K562 (cell line): Measurements from ENCODE around the gene ENTREP3. TPM values are rescaled to one million over a fixed set of nuclear protein-coding genes. Genes with fewer than 3 reads are reported as not detected.
A peak's percentile ranks its signal among the peaks of the same experiment; 100 is the strongest.

ENCODE experiments used
- ATAC-seq: fragments of 200-7000 bp; cut with Tn5 transposase; 3 replicates; pipeline ENCODE4 v1.9.1; 2020; ENCODE audit warnings: moderate library complexity
- BruUV-seq: library from RNA; stranded (reverse); fragments of 400-500 nt; replicated peaks from 2 replicates; lab custom pipeline; 2021; lab: Mats Ljungman, UMichigan
- CTCF ChIA-PET: fragments of 300-600 bp; formaldehyde crosslinking; extraction: SDS; loops from one replicate; lab custom pipeline; 2021; ENCODE audit warnings: low intra/inter-chr PET ratio; lab: Yijun Ruan, JAX
- POLR2A ChIA-PET: fragments of 300-600, 350-650 bp; sonication (Branson Sonifier 250); formaldehyde crosslinking; extraction: SDS; loops from one replicate; lab custom pipeline; 2021; ENCODE audit warnings: antibody characterized with exemption, inconsistent platforms; lab: Yijun Ruan, JAX
- DNase-seq, 4 experiments: peaks; one replicate each; pipeline versions ENCODE4 v3.0.0 to v3.0.0-alpha.2; 2011 to 2018; ENCODE audit warnings: low spot score in 3 of 4, mixed read lengths in 3 of 4; ENCODE audit errors: extremely low read depth in 1 of 4
- FAIRE-seq: peaks from 2 replicates; lab custom pipeline; 2011; peaks lifted over from hg19 to GRCh38; lab: Jason Lieb, UNC
- H2AFZ ChIP-seq: 2 replicates; pipeline ENCODE4 v1.6.0; 2011; ENCODE audit warnings: low read depth, low read length, control low read depth, inconsistent platforms
- H3K27ac ChIP-seq: fragments of 200-600 bp; 3 replicates; pipeline ENCODE4 v1.8.0; 2011; ENCODE audit warnings: low read depth, mild to moderate bottlenecking, control low read depth, inconsistent platforms, low read length, moderate library complexity, mixed read lengths; ENCODE audit errors: extremely low read depth
- H3K27me3 ChIP-seq, 2 experiments: fragments of 300-600 bp in 1 of 2; 2 replicates in 1 of 2; 3 replicates in 1 of 2; pipeline versions ENCODE4 v1.6.0 to v1.8.0; 2011; ENCODE audit warnings: inconsistent platforms in 2 of 2, low read length in 2 of 2, mild to moderate bottlenecking in 1 of 2, mixed read lengths in 1 of 2, moderate library complexity in 1 of 2; ENCODE audit not compliant: control insufficient read depth in 2 of 2, insufficient read depth in 2 of 2
- H3K36me3 ChIP-seq: fragments of 300-600 bp; 3 replicates; pipeline ENCODE4 v1.8.0; 2011; ENCODE audit warnings: mild to moderate bottlenecking, low read length, inconsistent platforms; ENCODE audit not compliant: control insufficient read depth, insufficient read depth
- H3K4me1 ChIP-seq, 2 experiments: fragments of 200-600 bp in 1 of 2; replicated peaks in 1 of 2; 2 replicates in 1 of 2; 3 replicates in 1 of 2; pipeline versions ENCODE4 v1.5.1 to v1.8.0; 2011; ENCODE audit warnings: inconsistent platforms in 2 of 2, low read length in 2 of 2, mild to moderate bottlenecking in 1 of 2, mixed read lengths in 1 of 2, moderate library complexity in 1 of 2; ENCODE audit not compliant: control insufficient read depth in 2 of 2, insufficient read depth in 2 of 2
- H3K4me2 ChIP-seq: 2 replicates; pipeline ENCODE4 v1.6.1; 2011; ENCODE audit warnings: low read length, control low read depth, inconsistent platforms, mixed read lengths; ENCODE audit not compliant: insufficient read depth
- H3K4me3 ChIP-seq: fragments of 200-600 bp; sonication (generic), shearing (Covaris generic); 2 replicates; pipeline ENCODE4 v1.5.1; 2016; ENCODE audit warnings: control low read depth, inconsistent platforms
- H3K79me2 ChIP-seq: fragments of 200-600 bp; 3 replicates; pipeline ENCODE4 v1.8.0; 2011; ENCODE audit warnings: low read length, inconsistent platforms; ENCODE audit not compliant: control insufficient read depth, insufficient read depth
- H3K9ac ChIP-seq, 2 experiments: 2 replicates each; pipeline versions ENCODE4 v1.6.0 to v1.6.1; 2011; ENCODE audit warnings: low read depth in 2 of 2, low read length in 2 of 2, control low read depth in 1 of 2, inconsistent platforms in 1 of 2, mild to moderate bottlenecking in 1 of 2, mixed read lengths in 1 of 2; ENCODE audit not compliant: insufficient read depth in 1 of 2
- H3K9me1 ChIP-seq: one replicate; pipeline ENCODE4 v1.6.0; 2011; ENCODE audit warnings: inconsistent platforms, mild to moderate bottlenecking, low read length, moderate library complexity; ENCODE audit not compliant: control insufficient read depth, insufficient read depth
- H3K9me3 ChIP-seq: replicated peaks from 2 replicates; pipeline ENCODE4 v1.5.1; 2011; ENCODE audit warnings: low read depth, low read length, inconsistent platforms; ENCODE audit not compliant: control insufficient read depth, insufficient read depth
- H4K20me1 ChIP-seq: replicated peaks from 2 replicates; pipeline ENCODE4 v1.6.1; 2011; ENCODE audit warnings: low read length, inconsistent platforms, mixed read lengths; ENCODE audit not compliant: control insufficient read depth, insufficient read depth
- FOXK1 ChIP-seq: sonication (generic); formaldehyde crosslinking; IDR thresholded peaks from 2 replicates; pipeline ENCODE4 v1.8.0; 2022; ENCODE audit warnings: missing genetic modification reagents, mild to moderate bottlenecking, borderline replicate concordance
- ID3 ChIP-seq, 2 experiments: fragments of 250-450 bp in 1 of 2; fragments of 450-650 bp in 1 of 2; sonication (Bioruptor Pico) in 1 of 2; IDR thresholded peaks; 2 replicates each; pipeline versions ENCODE4 v1.6.1 to v1.8.0; 2016 to 2021; ENCODE audit warnings: mild to moderate bottlenecking in 2 of 2, moderate library complexity in 2 of 2, missing compliant biosample characterization in 1 of 2, missing genetic modification characterization in 1 of 2
- MEF2D ChIP-seq: conservative IDR thresholded peaks from 2 replicates; pipeline ENCODE4 v1.6.1; 2016; ENCODE audit warnings: low read depth, missing genetic modification characterization, missing compliant biosample characterization
- NFATC3 ChIP-seq: fragments of 450-650 bp; IDR thresholded peaks from 2 replicates; pipeline ENCODE4 v1.6.1; 2017; ENCODE audit warnings: mild to moderate bottlenecking
- RFX1 ChIP-seq: fragments of 450-650 bp; IDR thresholded peaks from 2 replicates; pipeline ENCODE4 v1.6.1; 2016; ENCODE audit warnings: mild to moderate bottlenecking, moderate library complexity
- ZBTB49 ChIP-seq: sonication (generic); formaldehyde crosslinking; IDR thresholded peaks from 2 replicates; pipeline ENCODE4 v1.8.0; 2022; ENCODE audit warnings: missing genetic modification reagents, mild to moderate bottlenecking, borderline replicate concordance
- ZNF280A ChIP-seq: fragments of 450-650 bp; IDR thresholded peaks from 2 replicates; pipeline ENCODE4 v1.6.1; 2018; ENCODE audit warnings: mild to moderate bottlenecking, low read depth; ENCODE audit not compliant: partially characterized antibody
- ZNF551 ChIP-seq: fragments of 250-450 bp; sonication (Bioruptor Pico); IDR thresholded peaks from 2 replicates; pipeline ENCODE4 v1.5.0; 2021; ENCODE audit warnings: mild to moderate bottlenecking, moderate library complexity
- ZNF668 ChIP-seq: fragments of 250-450 bp; sonication (Bioruptor Pico); IDR thresholded peaks from 2 replicates; pipeline ENCODE4 v1.8.0; 2022; ENCODE audit warnings: mild to moderate bottlenecking, inconsistent platforms
- WGBS: fragments of 100-300 bp; shearing (Covaris generic); methylation state at CpG from one replicate; pipeline ENCODE4 v1.1.6; 2016; ENCODE audit warnings: low coverage, mixed read lengths; ENCODE audit not compliant: insufficient coverage; ENCODE audit errors: missing lambda C conversion rate; 5-methylcytosine and 5-hydroxymethylcytosine counted together
- in situ Hi-C: fragments of 300-500 bp; cut with MboI; formaldehyde crosslinking; loops from 4 replicates; pipeline ENCODE4 v1.15.0; 2018; ENCODE audit warnings: inconsistent platforms, mixed read lengths
- intact Hi-C: fragments of 100-400 bp; cut with micrococcal nuclease; formaldehyde crosslinking; loops from 2 replicates; pipeline ENCODE4 v1.14.2; 2022
- polyA plus RNA-seq, 8 experiments: library from polyadenylated mRNA; depleted of rRNA in 4 of 8; stranded (reverse) in 5 of 8; unstranded in 3 of 8; fragments of >200 nt; fragmentation: Nextera tagmentation in 2 of 8; fragmentation: Illumina TruSeq in 1 of 8; extraction: Ambion mirVana in 2 of 8; extraction: Trizol in 1 of 8; gene quantifications; 2 replicates each; pipeline versions ENCODE4 v1.2.1 to v1.2.3, GENCODE V29; 2011 to 2014; ENCODE audit warnings: inconsistent platforms in 1 of 8, missing spikeins in 1 of 8
- total RNA-seq, 7 experiments: library from RNA; depleted of rRNA in 6 of 7; stranded (reverse); fragments of >200 nt in 6 of 7; fragmentation: Illumina TruSeq in 2 of 7; extraction: Trizol in 2 of 7; gene quantifications; 2 replicates each; pipeline versions ENCODE4 v1.2.1 to v1.2.3, GENCODE V29; 2011 to 2021; ENCODE audit warnings: low replicate concordance in 1 of 7
- TF ChIP-seq, protein P1 (sequence below): fragments of 150-350 bp; conservative IDR thresholded peaks from 2 replicates; pipeline ENCODE4 v1.6.1; 2014; ENCODE audit warnings: low read length
- TF ChIP-seq, protein P2 (sequence below): fragments of 250-450 bp; sonication (Bioruptor Pico); IDR thresholded peaks from 2 replicates; pipeline ENCODE4 v1.5.0; 2021; ENCODE audit warnings: mild to moderate bottlenecking, borderline replicate concordance

ENTREP3 gene
- total and polyA plus RNA-seq, 9 of the 15 experiments (the other 6 are each of a cell fraction or from before 2014, with no cell fraction given): 1.9 to 41.8 (median 5.9) TPM

- POLR2A ChIA-PET: interaction anchor here (3.4 kb wide), 1 partner anchor 8 kb away, joined by 29 read pairs; the partner anchor contains the start of gene SCAMP3
- no peak for TF ChIP-seq MEF2D
- TF ChIP-seq ZNF280A: no peak
- TF ChIP-seq, protein P1, sequence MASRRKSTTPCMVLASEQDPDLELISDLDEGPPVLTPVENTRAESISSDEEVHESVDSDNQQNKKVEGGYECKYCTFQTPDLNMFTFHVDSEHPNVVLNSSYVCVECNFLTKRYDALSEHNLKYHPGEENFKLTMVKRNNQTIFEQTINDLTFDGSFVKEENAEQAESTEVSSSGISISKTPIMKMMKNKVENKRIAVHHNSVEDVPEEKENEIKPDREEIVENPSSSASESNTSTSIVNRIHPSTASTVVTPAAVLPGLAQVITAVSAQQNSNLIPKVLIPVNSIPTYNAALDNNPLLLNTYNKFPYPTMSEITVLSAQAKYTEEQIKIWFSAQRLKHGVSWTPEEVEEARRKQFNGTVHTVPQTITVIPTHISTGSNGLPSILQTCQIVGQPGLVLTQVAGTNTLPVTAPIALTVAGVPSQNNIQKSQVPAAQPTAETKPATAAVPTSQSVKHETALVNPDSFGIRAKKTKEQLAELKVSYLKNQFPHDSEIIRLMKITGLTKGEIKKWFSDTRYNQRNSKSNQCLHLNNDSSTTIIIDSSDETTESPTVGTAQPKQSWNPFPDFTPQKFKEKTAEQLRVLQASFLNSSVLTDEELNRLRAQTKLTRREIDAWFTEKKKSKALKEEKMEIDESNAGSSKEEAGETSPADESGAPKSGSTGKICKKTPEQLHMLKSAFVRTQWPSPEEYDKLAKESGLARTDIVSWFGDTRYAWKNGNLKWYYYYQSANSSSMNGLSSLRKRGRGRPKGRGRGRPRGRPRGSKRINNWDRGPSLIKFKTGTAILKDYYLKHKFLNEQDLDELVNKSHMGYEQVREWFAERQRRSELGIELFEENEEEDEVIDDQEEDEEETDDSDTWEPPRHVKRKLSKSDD: no peak
- TF ChIP-seq, protein P2, sequence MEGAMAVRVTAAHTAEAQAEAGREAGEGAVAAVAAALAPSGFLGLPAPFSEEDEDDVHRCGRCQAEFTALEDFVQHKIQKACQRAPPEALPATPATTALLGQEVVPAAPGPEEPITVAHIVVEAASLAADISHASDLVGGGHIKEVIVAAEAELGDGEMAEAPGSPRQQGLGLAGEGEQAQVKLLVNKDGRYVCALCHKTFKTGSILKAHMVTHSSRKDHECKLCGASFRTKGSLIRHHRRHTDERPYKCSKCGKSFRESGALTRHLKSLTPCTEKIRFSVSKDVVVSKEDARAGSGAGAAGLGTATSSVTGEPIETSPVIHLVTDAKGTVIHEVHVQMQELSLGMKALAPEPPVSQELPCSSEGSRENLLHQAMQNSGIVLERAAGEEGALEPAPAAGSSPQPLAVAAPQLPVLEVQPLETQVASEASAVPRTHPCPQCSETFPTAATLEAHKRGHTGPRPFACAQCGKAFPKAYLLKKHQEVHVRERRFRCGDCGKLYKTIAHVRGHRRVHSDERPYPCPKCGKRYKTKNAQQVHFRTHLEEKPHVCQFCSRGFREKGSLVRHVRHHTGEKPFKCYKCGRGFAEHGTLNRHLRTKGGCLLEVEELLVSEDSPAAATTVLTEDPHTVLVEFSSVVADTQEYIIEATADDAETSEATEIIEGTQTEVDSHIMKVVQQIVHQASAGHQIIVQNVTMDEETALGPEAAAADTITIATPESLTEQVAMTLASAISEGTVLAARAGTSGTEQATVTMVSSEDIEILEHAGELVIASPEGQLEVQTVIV (CRISPR knock-in tag): no peak
- no peak for TF ChIP-seq FOXK1 (CRISPR knock-in tag)
- TF ChIP-seq ZNF668 (CRISPR knock-in tag): no peak
- no peak for TF ChIP-seq ZBTB49 (CRISPR knock-in tag)
- no peak for TF ChIP-seq RFX1
- TF ChIP-seq ZNF551 (CRISPR knock-in tag): no peak
- no peak for TF ChIP-seq ID3 (CRISPR knock-in tag; IDR thresholded peaks at IDR 0.05)
- TF ChIP-seq ID3 (tag; IDR thresholded peaks at IDR 0.05): no peak
- no peak for TF ChIP-seq NFATC3
- H2AFZ ChIP-seq: no peak overlapping the region
- no peak for FAIRE-seq
- H3K36me3 ChIP-seq: peaks cover 38% of the 10 kb centered on the region; the same call in 2 of the 3 replicates
- BruUV-seq: TSS peak; percentile 17
- no peak overlapping the region; the same call in 2 of the 3 replicates for H3K27ac ChIP-seq
- H3K4me1 ChIP-seq: peaks cover 25 to 48% of the 10 kb centered on the region in 2 experiments
- no peaks in the 10 kb centered on the region for H3K9me1 ChIP-seq
- H3K9ac ChIP-seq: peak overlapping the region in 1 of 2 experiments; percentile 97; a peak in 3 of 4 replicates
- in situ Hi-C loops: loop anchor here (10.0 kb wide), 1 partner anchor 342 kb away; no protein-coding TSS in a partner anchor
- H3K27me3 ChIP-seq: no peaks in the 10 kb centered on the region
- CTCF ChIA-PET: interaction anchor here (0.6 to 1.2 kb wide), 2 partner anchors 57 to 70 kb away, joined by 4 read pairs; no protein-coding TSS in a partner anchor
- WGBS: 81% methylated on average over 5 of the region's 5 CpGs
- no peaks in the 10 kb centered on the region for H3K9me3 ChIP-seq
- H3K79me2 ChIP-seq: peaks cover 18% of the 10 kb centered on the region
- DNase-seq: no peak
- H4K20me1 ChIP-seq: no peaks in the 10 kb centered on the region
- intact Hi-C loops: loop anchor here (5.0 to 10.0 kb wide), 2 partner anchors 252 to 339 kb away; no protein-coding TSS in a partner anchor
- peak overlapping the region; percentile 58; the same call in 1 of the 2 replicates for H3K4me3 ChIP-seq
- H3K4me2 ChIP-seq: peak overlapping the region; percentile 81
- no peak for ATAC-seq
Observed at GRCh38 chr1:155253208-155253607, 2.1 kb downstream of the ENTREP3 start.
